ENCODE results near the gene NBEAL2.

DNA sequence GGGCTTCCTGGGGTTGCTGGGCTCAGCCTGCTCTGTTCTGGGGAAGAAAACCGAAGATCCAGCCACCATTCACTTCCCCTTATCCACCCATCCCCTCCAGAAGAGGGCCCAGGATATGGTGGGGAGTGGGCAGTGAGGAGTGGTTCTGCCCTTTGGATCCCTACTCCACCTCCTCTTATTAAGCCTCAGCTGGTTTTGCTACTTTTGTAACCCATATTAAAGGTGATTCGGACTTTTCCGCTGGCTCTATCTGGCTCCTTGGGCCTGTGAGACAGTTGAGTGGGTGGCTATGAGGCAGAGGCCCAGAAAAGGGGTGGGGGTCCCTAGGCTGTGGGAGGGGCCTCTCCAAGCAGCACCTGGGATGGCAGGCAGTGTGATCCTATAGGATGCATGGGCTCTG, 33.8 kb downstream of the NBEAL2 start:
- TF ChIP-seq, protein P1, sequence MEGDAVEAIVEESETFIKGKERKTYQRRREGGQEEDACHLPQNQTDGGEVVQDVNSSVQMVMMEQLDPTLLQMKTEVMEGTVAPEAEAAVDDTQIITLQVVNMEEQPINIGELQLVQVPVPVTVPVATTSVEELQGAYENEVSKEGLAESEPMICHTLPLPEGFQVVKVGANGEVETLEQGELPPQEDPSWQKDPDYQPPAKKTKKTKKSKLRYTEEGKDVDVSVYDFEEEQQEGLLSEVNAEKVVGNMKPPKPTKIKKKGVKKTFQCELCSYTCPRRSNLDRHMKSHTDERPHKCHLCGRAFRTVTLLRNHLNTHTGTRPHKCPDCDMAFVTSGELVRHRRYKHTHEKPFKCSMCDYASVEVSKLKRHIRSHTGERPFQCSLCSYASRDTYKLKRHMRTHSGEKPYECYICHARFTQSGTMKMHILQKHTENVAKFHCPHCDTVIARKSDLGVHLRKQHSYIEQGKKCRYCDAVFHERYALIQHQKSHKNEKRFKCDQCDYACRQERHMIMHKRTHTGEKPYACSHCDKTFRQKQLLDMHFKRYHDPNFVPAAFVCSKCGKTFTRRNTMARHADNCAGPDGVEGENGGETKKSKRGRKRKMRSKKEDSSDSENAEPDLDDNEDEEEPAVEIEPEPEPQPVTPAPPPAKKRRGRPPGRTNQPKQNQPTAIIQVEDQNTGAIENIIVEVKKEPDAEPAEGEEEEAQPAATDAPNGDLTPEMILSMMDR (IDR thresholded peaks at IDR 0.05): no peak
- no peak for TF ChIP-seq USF2 (CRISPR knock-in tag; IDR thresholded peaks at IDR 0.05)
- no peak for TF ChIP-seq ZNF232 (CRISPR knock-in tag; IDR thresholded peaks at IDR 0.05)
- no peak for TF ChIP-seq FOXK1 (CRISPR knock-in tag; IDR thresholded peaks at IDR 0.05)
- TF ChIP-seq USF1 (CRISPR knock-in tag; IDR thresholded peaks at IDR 0.05): no peak
- no peak for TF ChIP-seq MXD4 (CRISPR knock-in tag; IDR thresholded peaks at IDR 0.05; ENCODE audit: borderline replicate concordance)
- no peak for TF ChIP-seq JUN (CRISPR knock-in tag; IDR thresholded peaks at IDR 0.05)
- TF ChIP-seq ZBTB21 (CRISPR knock-in tag; IDR thresholded peaks at IDR 0.05; ENCODE audit: borderline replicate concordance): no peak
- no peak for TF ChIP-seq ELF4 (CRISPR knock-in tag; IDR thresholded peaks at IDR 0.05; ENCODE audit: low read depth)
- TF ChIP-seq TCF7 (CRISPR knock-in tag; IDR thresholded peaks at IDR 0.05; ENCODE audit: low read depth): no peak
- TF ChIP-seq MLX (CRISPR knock-in tag; IDR thresholded peaks at IDR 0.05): no peak

Data from WTC11 (cell line).